Esophagus muscularis mucosa (tissue), 4 donors: ENCODE results near the gene CCDC54. TPM values are rescaled to one million over a fixed set of nuclear protein-coding genes. Genes with fewer than 3 reads are reported as not detected.

ENCODE experiments used
- DNase-seq: peaks from one replicate; pipeline ENCODE4 v3.0.0-alpha.2; 2017; ENCODE audit errors: extremely low spot score
- H3K27ac ChIP-seq, 4 donors: fragments of 200-600 bp; sonication (generic); replicated peaks in 1 of 4; 1 replicate in 3 of 4; 2 replicates in 1 of 4; pipeline ENCODE4 v1.5.1; 2016 to 2019; ENCODE audit warnings: mild to moderate bottlenecking in 1 of 4
- H3K27me3 ChIP-seq, 4 donors: fragments of 200-600 bp; sonication (generic); one replicate each; pipeline versions ENCODE4 v1.5.1 to v1.6.0; 2016 to 2019
- H3K36me3 ChIP-seq, 4 donors: fragments of 200-600 bp; sonication (generic); one replicate each; pipeline ENCODE4 v1.5.1; 2016 to 2019
- H3K4me1 ChIP-seq, 4 donors: fragments of 200-600 bp; sonication (generic); one replicate each; pipeline ENCODE4 v1.5.1; 2016 to 2019
- H3K4me3 ChIP-seq, 4 donors: fragments of 200-600 bp; sonication (generic); 1 replicate in 2 of 4; 2 replicates in 2 of 4; pipeline ENCODE4 v1.5.1; 2016 to 2019; ENCODE audit warnings: mild to moderate bottlenecking in 4 of 4, moderate library complexity in 1 of 4
- H3K9me3 ChIP-seq, 4 donors: fragments of 200-600 bp; sonication (generic); 1 replicate in 3 of 4; 2 replicates in 1 of 4; pipeline ENCODE4 v1.5.1; 2016 to 2019
- CTCF ChIP-seq, 3 experiments: fragments of 200-600 bp in 2 of 3; fragments of 450-650 bp in 1 of 3; sonication (generic) in 2 of 3; IDR thresholded peaks; one replicate each; pipeline ENCODE4 v1.5.1; 2017 to 2019; ENCODE audit warnings: antibody characterized with exemption in 3 of 3, mild to moderate bottlenecking in 2 of 3, moderate library complexity in 1 of 3
- EP300 ChIP-seq: sonication (generic); formaldehyde crosslinking; IDR thresholded peaks from one replicate; pipeline ENCODE4 v1.6.1; 2017; ENCODE audit warnings: antibody characterized with exemption
- POLR2A ChIP-seq: fragments of 450-650 bp; IDR thresholded peaks from one replicate; pipeline ENCODE4 v1.6.1; 2017; ENCODE audit warnings: antibody characterized with exemption, moderate library complexity, mild to moderate bottlenecking, low read depth
- POLR2AphosphoS5 ChIP-seq, 2 donors: sonication (generic); formaldehyde crosslinking; IDR thresholded peaks; one replicate each; pipeline ENCODE4 v1.6.1; 2017; ENCODE audit warnings: antibody characterized with exemption in 2 of 2
- WGBS: methylation state at CpG from one replicate; pipeline ENCODE4 v1.1.5; 2018; 5-methylcytosine and 5-hydroxymethylcytosine counted together
- intact Hi-C: fragments of 100-400 bp; cut with DNase I; formaldehyde crosslinking; loops from one replicate; pipeline ENCODE4 v1.15.1; 2023
- total RNA-seq, 4 donors: library from RNA; depleted of rRNA; stranded (reverse); fragments of >200 nt; gene quantifications; one replicate each; pipeline versions ENCODE4 v1.1.0 to v1.2.1, GENCODE V29; 2016

CCDC54 gene
- total RNA-seq, 4 donors from 2014 or later = not detected

DNA sequence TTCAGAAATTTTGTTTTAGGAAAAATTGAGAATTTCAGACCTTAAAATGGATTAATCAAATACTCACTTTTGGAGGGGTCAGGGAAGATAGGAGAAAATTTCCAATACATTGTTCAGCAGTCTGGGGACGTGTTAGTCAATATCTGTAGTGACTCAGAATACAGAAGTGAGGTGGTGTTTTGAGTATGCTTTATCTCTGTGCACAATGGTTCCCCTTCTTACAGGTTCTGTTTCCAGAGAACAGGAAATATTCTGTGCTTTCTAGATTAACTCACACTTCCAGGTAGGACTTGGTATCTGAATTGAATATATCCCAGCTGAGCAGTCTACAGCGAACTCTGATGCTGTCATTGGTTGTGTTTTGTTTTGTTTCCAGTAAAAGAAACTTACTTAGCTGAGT, 30.7 kb upstream of the CCDC54 start:
- no peak overlapping the region for H3K4me3 ChIP-seq
- H3K9me3 ChIP-seq = peaks cover 0 to 5% (median 0%) of the 10 kb centered on the region in 4 donors
- TF ChIP-seq EP300 (no peak), POLR2AphosphoS5 (IDR thresholded peaks at IDR 0.05) (no peak), POLR2A (no peak), CTCF (IDR thresholded peaks at IDR 0.05) (no peak)
- H3K36me3 ChIP-seq = no peaks in the 10 kb centered on the region
- no peak overlapping the region for H3K27ac ChIP-seq
- no peaks in the 10 kb centered on the region for H3K4me1 ChIP-seq
- no peaks in the 10 kb centered on the region for H3K27me3 ChIP-seq
- DNase-seq = no peak
- intact Hi-C loops = no loop called here
- 75% methylated on average over 2 of the region's 2 CpGs for WGBS

GRCh38 chr3:107347751-107348150, 29.5 kb upstream of the CCDC54 start:
- intact Hi-C loops = no loop called here
- WGBS = 50% methylated on average over 2 of the region's 2 CpGs

DNA sequence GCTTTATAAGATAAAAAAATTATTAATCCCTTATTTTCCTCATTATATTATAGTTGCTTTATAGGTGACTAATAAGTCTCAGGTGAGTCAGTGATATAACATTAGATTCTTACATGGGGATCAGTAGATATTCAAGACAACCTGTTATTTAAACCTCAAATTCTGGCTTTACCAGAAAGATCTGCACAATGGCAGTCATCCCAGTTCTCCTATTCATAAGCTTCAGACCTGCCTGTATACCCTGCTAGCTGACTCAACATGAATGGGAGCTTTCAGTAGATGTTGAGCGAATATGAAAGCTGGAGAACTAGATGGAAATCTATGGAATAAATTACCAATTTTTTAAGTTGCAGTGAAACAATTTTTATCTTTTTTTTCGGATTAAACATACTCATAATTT, 20.5 kb upstream of the CCDC54 start:
- Histone ChIP-seq H3K27ac (no peak overlapping the region), H3K4me1 (no peaks in the 10 kb centered on the region), H3K4me3 (no peak overlapping the region), H3K9me3 (no peaks in the 10 kb centered on the region), H3K36me3 (no peaks in the 10 kb centered on the region), H3K27me3 (no peaks in the 10 kb centered on the region)
- TF ChIP-seq POLR2AphosphoS5 (IDR thresholded peaks at IDR 0.05) (no peak), POLR2A (no peak), EP300 (no peak), CTCF (IDR thresholded peaks at IDR 0.05) (no peak)
- intact Hi-C loops = no loop called here
- WGBS = 76% methylated on average over 2 of the region's 2 CpGs
- no peak for DNase-seq

More at GRCh38 chr3:107347751-107348150, 29.5 kb upstream of the CCDC54 start:
- H3K4me3 ChIP-seq = no peak overlapping the region
- no peaks in the 10 kb centered on the region for H3K4me1 ChIP-seq
- TF ChIP-seq POLR2A (no peak), POLR2AphosphoS5 (IDR thresholded peaks at IDR 0.05) (no peak), EP300 (no peak), CTCF (IDR thresholded peaks at IDR 0.05) (no peak)
- H3K27ac ChIP-seq = no peak overlapping the region
- no peak for DNase-seq
- peaks cover 0 to 5% (median 0%) of the 10 kb centered on the region in 4 donors for H3K9me3 ChIP-seq
- no peaks in the 10 kb centered on the region for H3K27me3 ChIP-seq
- H3K36me3 ChIP-seq = no peaks in the 10 kb centered on the region

GRCh38 chr3:107361633-107362032, 15.6 kb upstream of the CCDC54 start:
- Histone ChIP-seq H3K9me3 (no peaks in the 10 kb centered on the region), H3K4me3 (no peak overlapping the region), H3K4me1 (no peaks in the 10 kb centered on the region), H3K27ac (no peak overlapping the region), H3K27me3 (no peaks in the 10 kb centered on the region), H3K36me3 (no peaks in the 10 kb centered on the region)
- WGBS = 87% methylated on average over 3 of the region's 3 CpGs
- intact Hi-C loops = no loop called here
- TF ChIP-seq CTCF (IDR thresholded peaks at IDR 0.05) = no peak
- no peak for TF ChIP-seq EP300
- TF ChIP-seq POLR2AphosphoS5 (IDR thresholded peaks at IDR 0.05) = no peak
- no peak for DNase-seq

DNA sequence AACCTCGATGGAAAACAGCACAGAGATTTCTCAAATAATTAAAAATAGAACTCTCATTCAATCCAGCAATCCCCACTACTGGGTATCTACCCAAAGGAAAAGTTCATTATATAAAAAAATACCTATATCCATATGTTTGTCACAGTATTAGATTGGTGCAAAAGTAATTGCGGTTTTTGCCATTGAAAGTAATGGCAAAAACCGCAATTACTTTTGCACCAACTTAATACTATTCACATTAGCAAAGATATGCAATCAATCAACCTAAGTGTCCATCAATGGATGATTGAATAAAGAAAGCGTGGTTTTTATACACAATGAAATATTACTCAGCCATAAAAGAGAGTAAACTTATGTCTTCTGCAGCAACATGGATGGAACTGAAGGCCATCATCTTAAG, 12.2 kb upstream of the CCDC54 start:
- 89% methylated on average over 4 of the region's 4 CpGs for WGBS
- Histone ChIP-seq H3K4me1 (no peaks in the 10 kb centered on the region), H3K36me3 (no peaks in the 10 kb centered on the region), H3K4me3 (no peak overlapping the region), H3K27me3 (no peaks in the 10 kb centered on the region), H3K9me3 (no peaks in the 10 kb centered on the region), H3K27ac (no peak overlapping the region)
- intact Hi-C loops = no loop called here
- DNase-seq = no peak
- TF ChIP-seq EP300 (no peak), POLR2A (no peak), POLR2AphosphoS5 (IDR thresholded peaks at IDR 0.05) (no peak), CTCF (IDR thresholded peaks at IDR 0.05) (no peak)
